Spleen (tissue), 7 donors: ENCODE data around the gene HACD3.
A peak's percentile ranks its signal among the peaks of the same experiment; 100 is the strongest.

ENCODE experiments used
- CTCF ChIP-seq, 11 experiments: fragments of 200-600 bp in 7 of 11; fragments of 450-650 bp in 4 of 11; sonication (generic) in 4 of 11; IDR thresholded peaks in 8 of 11; conservative IDR thresholded peaks in 3 of 11; 1 replicate in 7 of 11; 2 replicates in 4 of 11; pipeline versions ENCODE4 v1.4.0 to v1.8.0; 2016 to 2021; ENCODE audit warnings: antibody characterized with exemption in 11 of 11, inconsistent platforms in 4 of 11, mild to moderate bottlenecking in 1 of 11
- POLR2A ChIP-seq, 3 donors: fragments of 450-650 bp; IDR thresholded peaks; one replicate each; pipeline ENCODE4 v1.5.1; 2017; ENCODE audit warnings: antibody characterized with exemption in 3 of 3, mild to moderate bottlenecking in 1 of 3
- POLR2AphosphoS5 ChIP-seq, 3 donors: sonication (generic); formaldehyde crosslinking; IDR thresholded peaks; one replicate each; pipeline ENCODE4 v1.5.1; 2017; ENCODE audit warnings: antibody characterized with exemption in 3 of 3
- donor health status: DM: no; HTN: no; CAD: no; lungs with moderate emphysema.
- donor health status: DM: no; HTN: no; CAD: no.
- donor health status: DM: no; HTN: no; CAD: no.

- TF ChIP-seq CTCF (IDR thresholded peaks at IDR 0.05 in 8 of 11, conservative IDR thresholded peaks at IDR 0.05 in 3 of 11) (peak; percentile 66 to 96 (median 90)), POLR2A (IDR thresholded peaks at IDR 0.05) (peak in 1 of 3 donors; percentile 39), POLR2AphosphoS5 (IDR thresholded peaks at IDR 0.05) (peak; percentile 93 to 98 (median 96))
Observed at GRCh38 chr15:65516997-65517865, 13.0 kb upstream of the HACD3 start, which contains the start of gene DPP8.
